Activated CD8-positive, alpha-beta memory T cell treated with anti-CD3 and anti-CD28 coated beads for 4 hours (primary cell): ENCODE measurements around the gene SLAMF9.

Source experiments
- DNase-seq, 2 donors: peaks; one replicate each; pipeline ENCODE4 v3.0.0-alpha.2; 2020; ENCODE audit warnings: low read depth in 2 of 2

SLAMF9 gene

GRCh38 chr1:159974350-159974965 lies 20.4 kb upstream of the SLAMF9 start:
- no peak for DNase-seq

GRCh38 chr1:159973350-159973940 lies 19.4 kb upstream of the SLAMF9 start:
- DNase-seq, result no peak

- no peak for DNase-seq
These were observed 18.6 kb upstream of the SLAMF9 start for GRCh38 chr1:159972443-159973205.

- DNase-seq, result no peak
These were observed 16.9 kb upstream of the SLAMF9 start for GRCh38 chr1:159970932-159971342.

GRCh38 chr1:159968901-159969300 lies 14.9 kb upstream of the SLAMF9 start:
- no peak for DNase-seq

- DNase-seq, result no peak
These were observed 11.2 kb upstream of the SLAMF9 start for GRCh38 chr1:159965263-159965662.

- DNase-seq, result no peak
These were observed 10.1 kb upstream of the SLAMF9 start for GRCh38 chr1:159964144-159964543.

GRCh38 chr1:159962176-159962575 lies 8.1 kb upstream of the SLAMF9 start:
- no peak for DNase-seq

GRCh38 chr1:159961636-159962035 lies 7.6 kb upstream of the SLAMF9 start:
- no peak for DNase-seq

GRCh38 chr1:159960721-159961381 lies 6.8 kb upstream of the SLAMF9 start:
- DNase-seq, result no peak

GRCh38 chr1:159959451-159959850 lies 5.4 kb upstream of the SLAMF9 start:
- DNase-seq, result no peak

GRCh38 chr1:159958719-159959380 lies 4.8 kb upstream of the SLAMF9 start:
- no peak for DNase-seq

GRCh38 chr1:159957824-159958268 lies 3.8 kb upstream of the SLAMF9 start:
- DNase-seq, result no peak

- no peak for DNase-seq
These were observed 1.4 kb upstream of the SLAMF9 start for GRCh38 chr1:159955456-159955855.

- no peak for DNase-seq
These were observed 1.1 kb downstream of the SLAMF9 start for GRCh38 chr1:159952932-159953331.

- no peak for DNase-seq
These were observed 2.5 kb downstream of the SLAMF9 start for GRCh38 chr1:159951551-159951950.

- DNase-seq, result no peak
These were observed 3.0 kb downstream of the SLAMF9 start for GRCh38 chr1:159951016-159951415.

GRCh38 chr1:159949981-159950381 lies 4.1 kb downstream of the SLAMF9 start:
- DNase-seq, result no peak

- DNase-seq, result no peak
These were observed 4.9 kb downstream of the SLAMF9 start for GRCh38 chr1:159949123-159949522.

GRCh38 chr1:159947942-159948341 lies 6.1 kb downstream of the SLAMF9 start:
- no peak for DNase-seq

GRCh38 chr1:159946242-159947187 lies 7.5 kb downstream of the SLAMF9 start:
- no peak for DNase-seq
